ENCODE measurements around the gene SRRM4.

GRCh38 chr12:119079530-119079929, 98.2 kb downstream of the SRRM4 start:
- TF ChIP-seq, protein P1, sequence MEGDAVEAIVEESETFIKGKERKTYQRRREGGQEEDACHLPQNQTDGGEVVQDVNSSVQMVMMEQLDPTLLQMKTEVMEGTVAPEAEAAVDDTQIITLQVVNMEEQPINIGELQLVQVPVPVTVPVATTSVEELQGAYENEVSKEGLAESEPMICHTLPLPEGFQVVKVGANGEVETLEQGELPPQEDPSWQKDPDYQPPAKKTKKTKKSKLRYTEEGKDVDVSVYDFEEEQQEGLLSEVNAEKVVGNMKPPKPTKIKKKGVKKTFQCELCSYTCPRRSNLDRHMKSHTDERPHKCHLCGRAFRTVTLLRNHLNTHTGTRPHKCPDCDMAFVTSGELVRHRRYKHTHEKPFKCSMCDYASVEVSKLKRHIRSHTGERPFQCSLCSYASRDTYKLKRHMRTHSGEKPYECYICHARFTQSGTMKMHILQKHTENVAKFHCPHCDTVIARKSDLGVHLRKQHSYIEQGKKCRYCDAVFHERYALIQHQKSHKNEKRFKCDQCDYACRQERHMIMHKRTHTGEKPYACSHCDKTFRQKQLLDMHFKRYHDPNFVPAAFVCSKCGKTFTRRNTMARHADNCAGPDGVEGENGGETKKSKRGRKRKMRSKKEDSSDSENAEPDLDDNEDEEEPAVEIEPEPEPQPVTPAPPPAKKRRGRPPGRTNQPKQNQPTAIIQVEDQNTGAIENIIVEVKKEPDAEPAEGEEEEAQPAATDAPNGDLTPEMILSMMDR (conservative IDR thresholded peaks at IDR 0.05 in 1 of 2, IDR thresholded peaks at IDR 0.05 in 1 of 2; ENCODE audit: low read depth in 1 of 2, low read length in 2 of 2), result no peak
- TF ChIP-seq EZH2 (IDR thresholded peaks at IDR 0.05; ENCODE audit: low read length, missing control alignments), result no peak
